HG03159 (cell line): ENCODE measurements around the gene TMEM163.
"Not testable (repeated sequence)": the region's sequence is repeated elsewhere in the genome, so short reads cannot be mapped to it uniquely, and the experiment has no call there.

Experiments used
- ATAC-seq: cut with Tn5 transposase; IDR thresholded peaks from one replicate; pipeline ENCODE4 v1.9.1; 2021; ENCODE audit warnings: mild to moderate bottlenecking, moderate library complexity; ENCODE audit not compliant: unreplicated experiment

The TMEM163 gene

DNA sequence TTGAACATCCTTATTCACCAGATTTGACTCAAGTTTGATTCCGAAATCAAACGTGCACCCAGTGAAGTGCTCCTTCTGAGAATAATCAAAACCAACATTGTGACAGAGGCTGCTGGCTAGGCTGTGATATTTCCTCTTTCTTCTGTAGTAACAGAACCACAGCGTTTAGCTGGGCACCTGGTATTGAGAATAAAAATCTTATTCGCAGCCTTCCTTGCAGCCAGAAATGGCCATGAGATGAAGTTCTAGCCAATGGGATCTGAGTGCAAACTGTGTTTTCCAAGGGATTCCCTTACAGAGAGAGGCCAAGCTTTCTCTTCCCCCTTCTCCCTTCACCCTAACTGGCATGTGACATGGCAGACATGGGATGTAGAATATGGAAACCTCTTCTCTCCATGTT is 51.7 kb downstream of the TMEM163 start:
- ATAC-seq, result no peak

GRCh38 chr2:134665727-134666506 is 52.9 kb downstream of the TMEM163 start:
- no peak for ATAC-seq

GRCh38 chr2:134663451-134664450 is 55.0 kb downstream of the TMEM163 start:
- no peak for ATAC-seq

GRCh38 chr2:134662751-134663150 is 56.0 kb downstream of the TMEM163 start:
- no peak for ATAC-seq

GRCh38 chr2:134660626-134661402 is 58.0 kb downstream of the TMEM163 start:
- ATAC-seq, result no peak

DNA sequence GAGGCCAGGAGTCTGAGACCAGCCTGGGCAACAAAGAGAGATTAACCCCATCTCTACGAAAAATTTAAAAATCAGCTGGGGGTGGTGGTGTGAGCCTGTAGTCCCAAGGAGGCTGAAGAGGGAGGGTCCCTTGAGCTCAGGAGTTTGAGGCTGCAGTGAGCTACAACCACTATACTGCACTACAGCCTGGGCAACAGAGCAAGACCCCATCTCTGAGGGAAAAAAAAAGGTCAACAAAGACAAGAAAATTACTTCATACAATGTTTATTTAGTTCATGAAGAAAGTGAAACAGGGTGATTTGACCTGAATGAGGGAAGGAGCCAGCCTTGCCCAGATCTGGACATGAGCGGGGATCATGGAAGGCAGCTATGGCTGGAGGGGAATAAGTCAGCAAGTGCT is 59.1 kb downstream of the TMEM163 start:
- no peak for ATAC-seq

- no peak for ATAC-seq
These were observed 61.0 kb downstream of the TMEM163 start for GRCh38 chr2:134657650-134658250.

DNA sequence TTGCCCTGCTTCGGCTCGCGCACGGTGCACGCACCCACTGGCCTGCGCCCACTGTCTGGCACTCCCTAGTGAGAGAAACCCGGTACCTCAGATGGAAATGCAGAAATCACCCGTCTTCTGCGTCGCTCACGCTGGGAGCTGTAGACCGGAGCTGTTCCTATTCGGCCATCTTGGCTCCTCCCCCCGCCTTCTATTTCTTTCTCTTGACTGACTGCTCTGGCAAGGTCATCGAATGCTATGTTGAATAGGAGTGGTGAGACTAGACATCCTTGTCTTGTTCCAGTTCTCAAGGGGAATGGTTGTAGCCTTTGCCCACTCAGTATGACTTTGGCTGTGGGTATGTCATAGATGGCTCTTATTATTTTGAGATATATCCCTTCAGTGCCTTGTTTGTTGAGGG is 62.4 kb downstream of the TMEM163 start:
- not testable (repeated sequence) for ATAC-seq

GRCh38 chr2:134648586-134648985 is 70.2 kb downstream of the TMEM163 start:
- no peak for ATAC-seq

GRCh38 chr2:134647607-134648256 is 71.1 kb downstream of the TMEM163 start:
- no peak for ATAC-seq

DNA sequence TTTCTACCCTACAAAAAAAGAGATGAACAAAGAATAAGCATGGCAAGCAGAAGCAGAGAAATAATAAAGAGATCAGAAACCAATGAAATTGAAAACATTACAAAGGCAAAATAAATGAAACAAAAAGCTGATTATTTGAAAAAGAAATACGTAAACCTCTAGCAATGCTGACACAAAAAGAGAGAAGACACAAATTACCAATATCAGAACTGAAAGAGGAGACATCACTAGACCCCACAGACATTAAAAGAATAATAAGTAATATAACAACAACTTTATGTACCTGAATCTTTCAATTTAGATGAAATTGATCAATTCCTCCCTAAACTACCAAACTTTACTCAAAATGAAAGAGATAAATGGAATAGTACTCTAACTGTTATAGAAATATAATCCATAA is 75.9 kb downstream of the TMEM163 start:
- ATAC-seq, result no peak

- no peak for ATAC-seq
These were observed 78.3 kb downstream of the TMEM163 start for GRCh38 chr2:134640494-134640893.

- no peak for ATAC-seq
These were observed 79.5 kb downstream of the TMEM163 start for GRCh38 chr2:134639265-134639664.

GRCh38 chr2:134636714-134637113 is 82.1 kb downstream of the TMEM163 start:
- ATAC-seq, result no peak

- no peak for ATAC-seq
These were observed 84.6 kb downstream of the TMEM163 start for GRCh38 chr2:134634054-134634753.

DNA sequence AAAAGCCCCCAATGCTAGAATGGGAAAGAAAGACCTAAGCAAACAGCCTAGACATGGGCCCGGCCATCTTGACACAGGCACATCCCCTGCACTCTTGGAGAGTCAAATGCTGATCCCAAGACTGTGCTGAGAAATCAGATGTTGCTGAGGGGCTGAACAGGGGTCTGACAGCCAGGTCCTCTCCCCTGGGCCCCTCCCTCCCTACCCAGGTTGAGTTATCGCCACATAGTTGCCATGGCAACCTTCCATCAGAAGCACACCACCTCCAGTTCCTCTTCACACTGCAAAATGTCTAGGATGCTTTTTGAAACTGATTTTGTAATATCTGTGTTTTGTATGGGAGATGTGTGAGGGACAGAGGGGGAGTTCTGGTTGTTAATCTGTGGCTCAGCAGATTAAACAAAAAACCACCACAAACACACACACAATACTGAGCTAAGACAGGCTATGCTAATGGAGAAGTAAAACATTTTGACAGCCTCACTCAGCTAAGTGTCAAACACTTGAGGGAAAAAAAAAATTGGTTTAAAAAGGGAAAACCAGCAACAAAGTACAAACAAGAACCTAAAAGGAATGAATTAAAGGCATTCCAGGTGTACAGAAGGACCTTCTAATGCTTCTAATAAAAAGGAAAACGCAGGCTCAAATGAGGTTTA is 88.2 kb downstream of the TMEM163 start:
- ATAC-seq, result no peak

DNA sequence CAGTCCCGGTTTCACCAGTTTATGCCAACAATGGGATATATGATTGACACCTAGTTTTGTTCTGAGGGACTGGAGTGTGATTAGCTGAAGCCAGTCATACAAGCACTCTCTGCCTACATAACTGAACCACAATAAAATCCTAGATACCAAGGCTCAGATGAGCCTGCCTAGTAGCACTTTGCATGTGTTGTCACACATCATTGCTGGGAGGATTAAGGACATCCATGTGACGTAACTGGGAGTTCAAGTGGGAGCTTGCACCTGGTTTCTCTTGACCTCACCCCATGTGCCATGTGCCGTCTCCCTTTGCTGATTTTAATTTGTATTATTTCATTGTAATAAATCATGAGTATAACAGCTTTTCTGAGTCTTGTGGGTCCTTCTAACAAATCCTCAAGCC is 90.3 kb downstream of the TMEM163 start:
- ATAC-seq, result no peak

DNA sequence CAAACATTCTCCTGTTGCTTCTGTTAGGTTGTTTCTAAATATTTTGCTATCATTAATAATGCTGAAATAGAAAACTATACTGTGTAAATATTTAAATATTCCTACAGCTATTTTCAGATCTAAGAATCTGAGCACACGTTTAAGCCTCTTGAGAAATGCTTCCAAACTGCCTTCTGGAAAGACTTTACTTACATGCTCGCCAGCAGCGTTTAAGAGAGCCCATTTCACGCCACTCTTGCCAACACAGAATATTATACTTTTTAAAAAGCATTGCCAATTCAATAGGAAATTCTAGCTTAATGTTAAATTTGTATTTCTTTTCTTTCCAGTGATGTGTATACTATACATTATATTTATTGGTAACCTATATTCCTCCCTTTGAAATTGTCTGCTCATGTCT is 92.0 kb downstream of the TMEM163 start:
- ATAC-seq, result no peak

GRCh38 chr2:134625311-134625710 is 93.5 kb downstream of the TMEM163 start:
- ATAC-seq, result no peak
